H54 (cell line): ENCODE results near the gene KLHL34.

Experiments used
- DNase-seq: peaks from one replicate; pipeline ENCODE4 v3.0.0; 2011; ENCODE audit warnings: low spot score, mixed read lengths; ENCODE audit not compliant: insufficient read length
- FAIRE-seq: peaks from 3 replicates; lab custom pipeline; 2011; peaks lifted over from hg19 to GRCh38; lab: Jason Lieb, UNC
- POLR2A ChIP-seq: IDR thresholded peaks from 2 replicates; pipeline ENCODE4 v1.6.1; 2011; ENCODE audit warnings: low read depth, mild to moderate bottlenecking, low read length

Gene KLHL34

GRCh38 chrX:21662761-21663160 is 4.6 kb upstream of the KLHL34 start:
- TF ChIP-seq POLR2A, result no peak
- DNase-seq (no peak), FAIRE-seq (no peak)

DNA sequence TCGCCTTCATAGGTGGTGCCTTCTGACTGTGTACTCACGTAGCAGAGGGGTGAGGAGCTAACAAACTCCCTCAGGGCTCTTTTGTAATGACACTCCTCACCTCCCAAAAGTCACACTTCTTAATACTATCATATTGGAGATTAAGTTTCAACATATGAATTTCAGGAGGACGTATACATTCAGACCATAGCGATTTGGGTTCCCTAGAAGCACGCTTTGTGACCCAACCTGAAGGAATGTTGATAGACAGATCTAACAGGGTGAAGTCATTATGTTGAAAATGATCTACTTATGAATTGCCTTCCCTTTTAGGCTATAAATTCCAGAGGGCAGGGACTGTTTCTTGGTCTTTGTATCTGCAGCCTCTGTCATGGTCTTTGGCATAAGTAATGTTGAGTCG is 3.2 kb upstream of the KLHL34 start:
- DNase-seq, result no peak
- TF ChIP-seq POLR2A, result no peak
- FAIRE-seq, result no peak

GRCh38 chrX:21660156-21660555 is 2.0 kb upstream of the KLHL34 start:
- TF ChIP-seq POLR2A, result no peak
- no peak for FAIRE-seq

GRCh38 chrX:21659320-21659719 is 1.2 kb upstream of the KLHL34 start:
- no peak for TF ChIP-seq POLR2A
- no peak for DNase-seq

More at GRCh38 chrX:21660156-21660555, 2.0 kb upstream of the KLHL34 start:
- DNase-seq, result no peak

DNA sequence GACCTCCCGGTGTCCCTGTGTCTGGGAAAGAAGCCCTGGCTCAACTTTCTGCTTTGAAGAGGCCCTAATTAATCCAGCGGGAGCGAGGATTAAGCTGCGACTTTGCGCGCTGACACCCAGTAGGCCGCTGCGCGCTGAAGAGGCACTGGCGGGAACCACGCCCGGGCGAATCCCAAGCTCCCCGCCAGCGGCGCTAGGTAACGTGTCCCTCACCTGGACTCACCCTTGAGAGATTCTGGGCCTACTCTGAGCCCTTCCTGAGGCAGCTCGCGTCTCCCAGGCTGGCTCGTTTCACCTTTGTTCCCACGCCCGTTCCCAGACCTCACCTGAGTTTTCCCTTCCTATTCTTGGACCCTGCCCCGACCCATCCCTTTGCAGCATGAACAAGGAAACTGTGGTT is 616 bp upstream of the KLHL34 start:
- FAIRE-seq (no peak), DNase-seq (no peak)
- TF ChIP-seq POLR2A, result no peak

More at GRCh38 chrX:21659320-21659719, 1.2 kb upstream of the KLHL34 start:
- FAIRE-seq, result no peak

DNA sequence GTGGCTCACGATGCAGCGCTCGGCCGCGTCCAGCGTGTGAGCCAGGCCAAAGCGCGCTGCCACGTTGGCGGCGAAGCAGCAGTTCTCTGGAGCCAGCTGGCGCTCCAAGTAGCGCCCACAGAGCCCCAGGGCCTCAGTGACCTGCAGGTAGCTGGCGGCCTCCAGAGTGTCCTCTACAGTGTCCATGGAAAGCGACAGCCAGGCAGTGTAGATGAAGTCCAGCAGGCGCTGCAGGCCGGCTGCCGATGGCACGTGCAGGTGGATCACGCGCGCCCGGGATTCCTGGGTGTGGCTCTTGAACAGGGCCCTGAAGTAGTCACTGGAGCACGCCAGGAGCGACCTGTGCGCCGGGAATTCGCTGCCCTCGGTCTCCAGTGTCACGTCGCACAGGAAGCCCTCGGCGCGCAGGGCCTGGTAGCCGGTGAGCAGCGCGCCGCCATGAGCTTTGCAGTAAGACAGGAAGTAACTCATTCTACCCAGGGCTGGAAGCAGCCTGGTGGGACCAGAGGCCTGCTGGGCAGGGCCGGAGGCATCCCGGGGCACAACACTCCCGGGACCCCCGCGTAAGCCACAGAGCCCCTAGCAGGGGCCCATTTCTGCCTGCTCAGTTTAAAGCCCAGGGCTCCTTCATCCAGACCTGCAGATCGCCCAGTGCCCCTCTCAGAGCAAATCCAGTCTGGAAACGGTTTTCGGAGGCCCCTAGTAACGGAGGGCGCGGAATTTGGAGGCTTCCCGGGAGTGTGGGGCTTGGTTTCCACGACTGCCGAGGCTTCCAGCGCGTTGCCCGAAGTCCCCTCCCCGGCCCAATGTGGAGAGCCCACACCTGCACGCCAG is 595 bp downstream of the KLHL34 start:
- DNase-seq (no peak), FAIRE-seq (no peak)
- TF ChIP-seq POLR2A, result no peak

DNA sequence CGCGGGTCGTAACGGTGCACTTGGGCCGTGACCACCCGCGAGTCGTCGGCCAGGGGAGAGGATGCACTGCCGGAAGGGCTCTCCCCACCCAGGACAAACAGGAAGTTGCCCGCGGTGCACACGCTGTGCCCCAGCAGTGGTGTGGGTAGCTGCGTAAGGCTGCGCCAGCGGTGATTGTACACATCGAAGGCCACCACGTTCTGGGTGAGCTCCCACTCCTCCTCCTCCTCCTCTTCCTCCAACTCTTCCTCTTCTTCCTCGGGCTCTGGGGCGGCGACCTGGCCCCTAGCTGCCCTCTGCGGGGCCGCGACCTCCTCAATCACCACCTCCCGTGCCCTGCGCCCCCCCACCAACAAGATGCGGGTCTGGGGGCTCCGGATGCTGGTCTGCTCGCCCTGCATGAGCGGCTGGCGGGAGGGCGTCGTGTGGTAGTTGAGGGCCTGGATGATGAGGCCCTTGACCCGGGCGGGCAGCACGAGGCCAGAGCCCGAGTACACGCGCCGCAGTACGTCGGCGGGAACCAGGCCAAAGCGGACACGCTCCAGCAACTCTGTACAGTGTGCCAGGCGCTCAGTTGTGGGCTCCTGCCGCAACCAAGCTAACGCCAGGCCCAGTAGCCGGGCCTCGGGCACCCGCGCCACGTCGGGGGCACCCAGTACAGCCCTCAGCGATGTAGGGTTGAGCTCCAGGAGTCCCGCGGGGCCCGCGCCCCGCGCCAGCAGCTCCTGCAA is 1.4 kb downstream of the KLHL34 start:
- no peak for FAIRE-seq

DNA sequence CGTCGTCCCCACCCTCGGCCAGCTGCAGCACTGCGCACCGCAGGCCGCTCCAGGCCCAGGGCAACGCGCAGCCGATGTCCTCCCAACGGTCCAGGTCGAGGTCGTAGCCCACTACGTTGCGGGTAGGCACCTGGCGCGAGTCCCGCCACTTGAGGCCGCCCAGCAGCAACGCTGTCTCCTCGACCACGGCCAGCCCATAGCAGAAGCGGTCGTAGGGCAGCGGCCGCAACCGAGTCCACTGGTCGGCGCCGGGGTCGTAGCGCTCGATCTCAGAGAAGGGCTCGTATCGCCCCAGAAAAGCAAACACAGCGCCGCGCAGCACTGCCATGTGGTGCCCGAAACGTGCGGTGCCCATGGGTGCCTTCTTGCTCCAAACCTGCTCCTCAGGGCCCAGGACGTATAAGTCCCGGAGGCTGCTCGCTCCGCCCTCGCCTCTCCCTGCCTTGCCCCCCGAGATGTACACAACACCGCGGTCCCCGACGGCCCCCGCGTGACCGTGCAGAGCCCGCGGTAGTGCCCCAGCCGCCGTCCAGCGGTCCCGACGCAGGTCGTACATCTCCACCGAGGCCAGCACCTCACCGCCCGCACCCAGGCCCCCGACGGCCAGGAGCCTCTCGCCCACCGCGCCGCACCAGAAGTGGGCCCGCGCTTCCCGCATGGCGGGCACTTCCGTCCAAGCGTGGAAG is 2.1 kb downstream of the KLHL34 start:
- DNase-seq (no peak), FAIRE-seq (no peak)
- no peak for TF ChIP-seq POLR2A

More for the DNA sequence above, 1.4 kb downstream of the KLHL34 start:
- no peak for DNase-seq
- TF ChIP-seq POLR2A, result no peak

DNA sequence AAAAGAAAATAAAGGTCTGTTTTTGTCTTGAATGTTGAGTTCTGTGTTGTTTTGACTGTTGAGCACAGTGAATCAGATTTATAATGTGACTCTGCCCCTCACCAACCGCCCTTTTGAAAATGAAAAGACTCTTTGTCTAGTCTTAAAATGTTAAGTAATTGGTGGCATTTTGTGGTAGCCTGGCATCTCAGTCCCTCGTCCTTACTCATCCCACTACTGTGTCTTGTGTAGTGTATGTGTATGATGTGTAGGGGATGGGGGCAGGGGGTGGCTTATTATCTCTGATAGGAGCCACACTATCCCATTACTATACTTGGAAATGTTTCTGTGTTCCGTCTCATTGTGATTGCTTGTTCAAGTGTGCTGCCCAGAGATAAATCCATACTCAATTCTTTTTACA is 12.2 kb downstream of the KLHL34 start:
- FAIRE-seq (no peak), DNase-seq (no peak)
- no peak for TF ChIP-seq POLR2A

DNA sequence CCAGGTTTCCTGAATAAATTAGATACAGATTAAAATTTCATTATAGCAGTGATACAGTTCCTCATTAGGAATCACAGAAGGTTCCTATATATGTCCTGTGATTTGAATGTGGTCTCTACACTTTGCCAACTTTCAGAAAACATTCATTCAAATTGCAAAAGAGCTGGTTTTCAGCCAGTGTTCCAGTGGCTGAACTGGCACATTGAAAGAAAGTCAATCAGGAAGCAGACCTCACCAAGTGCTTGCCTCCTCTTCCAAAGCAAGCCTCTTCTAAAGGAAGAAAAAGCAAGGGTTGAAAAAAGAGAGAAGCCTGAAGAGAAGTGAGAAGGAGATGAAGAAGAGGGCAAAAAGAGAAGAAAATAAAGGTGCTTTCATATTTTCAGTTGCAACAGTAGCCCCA is 12.7 kb downstream of the KLHL34 start:
- FAIRE-seq (no peak), DNase-seq (no peak)

GRCh38 chrX:21639775-21640174 is 18.4 kb downstream of the KLHL34 start:
- no peak for FAIRE-seq
- no peak for TF ChIP-seq POLR2A
- DNase-seq, result no peak

More for the DNA sequence above, 12.7 kb downstream of the KLHL34 start:
- TF ChIP-seq POLR2A, result no peak

DNA sequence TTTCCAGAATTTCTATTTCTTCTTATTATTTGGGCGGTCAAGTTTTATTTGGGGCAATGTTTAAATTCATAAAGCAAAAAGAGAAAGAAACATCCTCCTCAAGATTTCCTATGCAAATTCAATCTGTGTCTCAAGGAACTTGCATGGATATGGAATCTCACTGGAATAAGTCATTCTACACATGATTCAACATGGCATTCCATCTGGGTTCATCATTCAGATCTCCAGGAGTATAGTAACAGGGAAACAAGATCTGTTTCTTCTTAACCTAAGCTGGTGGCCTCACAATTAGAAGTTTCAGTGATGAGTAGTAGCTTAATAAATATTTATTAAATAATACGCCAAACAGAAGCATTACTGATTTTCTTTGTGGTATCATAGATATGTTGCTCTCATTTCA is 19.8 kb downstream of the KLHL34 start:
- FAIRE-seq (no peak), DNase-seq (no peak)
- TF ChIP-seq POLR2A, result no peak

GRCh38 chrX:21632027-21632426 is 26.1 kb downstream of the KLHL34 start:
- TF ChIP-seq POLR2A, result no peak
- DNase-seq (no peak), FAIRE-seq (no peak)
